OCI-LY7 (cell line): ENCODE data around the gene ANKRD9. TPM values are rescaled to one million over a fixed set of nuclear protein-coding genes. Genes with fewer than 3 reads are reported as not detected.

Experiments used
- BruUV-seq: library from RNA; stranded (reverse); fragments of 400-500 nt; replicated peaks from 2 replicates; lab custom pipeline; 2021; lab: Mats Ljungman, UMichigan
- CTCF ChIA-PET: fragments of 300-600 bp; sonication (Branson Sonifier 250); formaldehyde crosslinking; loops from one replicate; lab custom pipeline; 2022; ENCODE audit warnings: antibody characterized with exemption; ENCODE audit not compliant: unreplicated experiment; lab: Charles Lee
- POLR2A ChIA-PET: fragments of 300-600 bp; sonication (Branson Sonifier 250); formaldehyde crosslinking; loops from one replicate; lab custom pipeline; 2022; ENCODE audit warnings: antibody characterized with exemption; lab: Charles Lee
- DNase-seq: peaks from one replicate; pipeline ENCODE4 v3.0.0-alpha.2; 2015; ENCODE audit warnings: low spot score
- H2AFZ ChIP-seq: fragments of 200-600 bp; sonication (generic), shearing (Covaris generic); 2 replicates; pipeline ENCODE4 v1.6.1; 2014; ENCODE audit warnings: mild to moderate bottlenecking, antibody characterized with exemption, low read length, moderate library complexity
- H3K27ac ChIP-seq: fragments of 200-600 bp; sonication (generic); 2 replicates; pipeline ENCODE4 v1.5.1; 2014; ENCODE audit warnings: mixed run types, low read depth, mild to moderate bottlenecking, moderate library complexity, low read length, inconsistent platforms; ENCODE audit not compliant: poor library complexity, severe bottlenecking
- H3K36me3 ChIP-seq: fragments of 200-600 bp; sonication (generic); 2 replicates; pipeline ENCODE4 v1.6.1; 2014; ENCODE audit warnings: mild to moderate bottlenecking, antibody characterized with exemption, low read length, moderate library complexity, mixed read lengths; ENCODE audit not compliant: insufficient read depth
- H3K4me1 ChIP-seq: fragments of 200-600 bp; sonication (generic); 2 replicates; pipeline ENCODE4 v1.5.1; 2014; ENCODE audit warnings: mild to moderate bottlenecking, low read length; ENCODE audit not compliant: insufficient read depth, poor library complexity, severe bottlenecking
- H3K4me2 ChIP-seq: fragments of 200-600 bp; sonication (generic); 2 replicates; pipeline ENCODE4 v1.6.1; 2014; ENCODE audit warnings: mild to moderate bottlenecking, low read length
- H3K4me3 ChIP-seq: fragments of 200-600 bp; sonication (generic); 2 replicates; pipeline ENCODE4 v1.5.1; 2014; ENCODE audit warnings: mild to moderate bottlenecking, low read depth, low read length; ENCODE audit not compliant: poor library complexity, severe bottlenecking
- H3K79me2 ChIP-seq: fragments of 200-600 bp; sonication (generic); 2 replicates; pipeline ENCODE4 v1.6.1; 2016; ENCODE audit warnings: low read depth, mild to moderate bottlenecking, low read length, moderate library complexity, mixed read lengths; ENCODE audit not compliant: insufficient read depth
- H3K9me2 ChIP-seq: fragments of 200-600 bp; sonication (generic); 2 replicates; pipeline ENCODE4 v1.6.1; 2016; ENCODE audit warnings: mild to moderate bottlenecking, low read length, mixed read lengths; ENCODE audit not compliant: insufficient read depth
- H3K9me3 ChIP-seq: fragments of 200-600 bp; sonication (generic); 2 replicates; pipeline ENCODE4 v1.6.1; 2014; ENCODE audit warnings: mild to moderate bottlenecking, mixed run types, low read length, mixed read lengths
- H4K20me1 ChIP-seq: fragments of 200-600 bp; sonication (generic); 2 replicates; pipeline ENCODE4 v1.6.1; 2014; ENCODE audit warnings: mild to moderate bottlenecking, antibody characterized with exemption, low read length, moderate library complexity, mixed read lengths; ENCODE audit not compliant: insufficient read depth
- EZH2phosphoT487 ChIP-seq: fragments of 200-600 bp; sonication (generic); IDR thresholded peaks from 2 replicates; pipeline ENCODE4 v1.6.1; 2018; ENCODE audit warnings: low read depth, borderline replicate concordance, mild to moderate bottlenecking, mixed run types, antibody characterized with exemption, low read length, moderate library complexity, mixed read lengths
- intact Hi-C: fragments of 100-400 bp; cut with micrococcal nuclease; formaldehyde crosslinking; loops from one replicate; pipeline ENCODE4 v1.10.0; 2022; ENCODE audit not compliant: unreplicated experiment
- total RNA-seq, 2 experiments: library from RNA; depleted of rRNA in 1 of 2; stranded (reverse); fragments of >200 nt in 1 of 2; shearing (Covaris generic) in 1 of 2; gene quantifications; 2 replicates each; pipeline ENCODE4 v1.2.3, GENCODE V29; 2014 to 2022
- TF ChIP-seq, protein P1 (sequence below): fragments of 200-600 bp; sonication (generic); conservative IDR thresholded peaks from 2 replicates; pipeline ENCODE4 v1.5.1; 2014; ENCODE audit warnings: mild to moderate bottlenecking, antibody characterized with exemption, low read length, moderate library complexity, mixed read lengths

Gene ANKRD9
- total RNA-seq, 2 experiments from 2014 or later = 1.2 to 1.9 TPM

DNA sequence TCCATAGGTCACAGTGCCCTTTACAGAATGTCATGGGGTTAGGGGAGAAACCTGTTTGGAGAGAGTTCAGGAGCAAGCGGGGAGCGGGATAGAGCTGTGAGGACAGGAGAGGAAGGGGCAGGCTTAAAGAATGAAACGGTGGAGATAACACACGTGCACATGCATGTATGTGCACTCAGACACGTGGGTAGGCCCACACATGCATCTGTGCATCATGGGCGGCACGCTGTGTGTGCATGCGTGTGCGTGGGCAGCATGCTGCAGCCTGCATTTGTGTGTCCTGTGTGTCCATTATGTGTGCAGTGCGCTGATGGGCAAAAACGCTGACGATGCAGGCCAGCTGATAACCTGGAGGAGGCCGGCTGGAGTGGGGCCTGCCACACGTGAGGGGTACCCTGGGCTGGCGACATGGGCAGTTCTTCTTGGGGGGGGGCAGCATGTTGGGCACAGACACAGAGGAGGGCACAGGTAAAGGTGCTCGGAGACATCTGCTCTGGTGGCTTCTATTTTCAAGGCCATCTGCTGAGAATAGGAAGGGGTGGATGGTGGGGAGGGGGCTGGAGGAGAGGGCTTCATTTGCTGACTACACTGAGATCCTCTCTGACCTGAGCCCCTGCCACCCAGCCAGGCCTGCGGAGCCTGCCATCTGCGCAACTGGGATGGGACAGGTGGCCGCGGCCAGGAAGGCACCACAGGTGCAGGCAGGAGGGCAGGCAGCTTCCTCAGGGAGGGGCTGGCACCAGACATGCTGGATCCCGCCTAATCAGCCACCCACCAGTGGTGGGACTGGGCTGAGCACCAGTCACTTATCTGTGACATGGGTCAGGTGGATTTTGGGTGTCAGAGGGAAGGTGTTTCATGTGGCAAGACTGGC is 4.6 kb upstream of the ANKRD9 start:
- no peaks in the 10 kb centered on the region for H4K20me1 ChIP-seq
- intact Hi-C loops = loop anchor here (10.0 kb wide), 1 partner anchor 149 kb away; the partner anchor contains the start of genes CINP and TECPR2
- H3K9me3 ChIP-seq = no peaks in the 10 kb centered on the region
- H3K4me3 ChIP-seq = no peak overlapping the region
- H3K4me1 ChIP-seq = peaks cover 11% of the 10 kb centered on the region
- no peak for DNase-seq
- no peaks in the 10 kb centered on the region for H3K36me3 ChIP-seq
- H3K4me2 ChIP-seq = no peak overlapping the region
- TF ChIP-seq, protein P1, sequence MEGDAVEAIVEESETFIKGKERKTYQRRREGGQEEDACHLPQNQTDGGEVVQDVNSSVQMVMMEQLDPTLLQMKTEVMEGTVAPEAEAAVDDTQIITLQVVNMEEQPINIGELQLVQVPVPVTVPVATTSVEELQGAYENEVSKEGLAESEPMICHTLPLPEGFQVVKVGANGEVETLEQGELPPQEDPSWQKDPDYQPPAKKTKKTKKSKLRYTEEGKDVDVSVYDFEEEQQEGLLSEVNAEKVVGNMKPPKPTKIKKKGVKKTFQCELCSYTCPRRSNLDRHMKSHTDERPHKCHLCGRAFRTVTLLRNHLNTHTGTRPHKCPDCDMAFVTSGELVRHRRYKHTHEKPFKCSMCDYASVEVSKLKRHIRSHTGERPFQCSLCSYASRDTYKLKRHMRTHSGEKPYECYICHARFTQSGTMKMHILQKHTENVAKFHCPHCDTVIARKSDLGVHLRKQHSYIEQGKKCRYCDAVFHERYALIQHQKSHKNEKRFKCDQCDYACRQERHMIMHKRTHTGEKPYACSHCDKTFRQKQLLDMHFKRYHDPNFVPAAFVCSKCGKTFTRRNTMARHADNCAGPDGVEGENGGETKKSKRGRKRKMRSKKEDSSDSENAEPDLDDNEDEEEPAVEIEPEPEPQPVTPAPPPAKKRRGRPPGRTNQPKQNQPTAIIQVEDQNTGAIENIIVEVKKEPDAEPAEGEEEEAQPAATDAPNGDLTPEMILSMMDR = no peak
- TF ChIP-seq EZH2phosphoT487 = no peak
- H3K27ac ChIP-seq = no peak overlapping the region
- ChIA-PET CTCF (no interaction called here), POLR2A (no interaction called here)
- H3K9me2 ChIP-seq = no peaks in the 10 kb centered on the region
- H2AFZ ChIP-seq = no peak overlapping the region
- no peaks in the 10 kb centered on the region for H3K79me2 ChIP-seq
- no TSS peak for BruUV-seq

DNA sequence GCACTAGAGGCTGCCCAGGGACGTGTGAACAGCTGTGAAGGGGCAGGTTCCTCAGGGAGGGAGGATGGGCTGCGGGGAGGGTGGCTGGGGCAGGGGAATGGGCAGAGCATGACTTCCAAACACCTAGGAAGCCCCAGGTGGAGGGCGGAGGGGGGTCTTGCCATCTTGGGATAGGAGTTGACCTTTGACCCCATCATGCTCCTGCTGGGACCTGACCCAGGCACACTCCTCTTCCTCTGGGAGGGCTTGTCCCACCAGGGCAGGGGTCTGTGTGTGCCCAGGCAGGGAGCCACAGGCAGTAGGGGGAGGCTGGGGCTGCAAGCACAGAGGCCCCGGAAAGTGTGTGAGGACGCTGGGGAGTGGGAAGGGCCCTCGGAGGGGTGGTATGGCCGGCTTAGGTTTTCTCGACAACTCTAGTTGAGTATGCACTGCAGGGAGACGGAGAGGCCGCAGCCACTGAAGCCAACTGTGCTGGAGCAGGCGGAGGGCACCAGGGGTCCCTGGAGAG is 3.3 kb upstream of the ANKRD9 start:
- no peak overlapping the region for H2AFZ ChIP-seq
- no peaks in the 10 kb centered on the region for H3K79me2 ChIP-seq
- no peaks in the 10 kb centered on the region for H3K9me3 ChIP-seq
- H3K27ac ChIP-seq = no peak overlapping the region
- CTCF ChIA-PET = no interaction called here
- intact Hi-C loops = loop anchor here (10.0 kb wide), 1 partner anchor 148 kb away; the partner anchor contains the start of genes CINP and TECPR2
- TF ChIP-seq EZH2phosphoT487 = no peak
- TF ChIP-seq, protein P1 = no peak
- DNase-seq = no peak
- no peak overlapping the region for H3K4me2 ChIP-seq
- H3K36me3 ChIP-seq = no peaks in the 10 kb centered on the region
- BruUV-seq = no TSS peak
- H3K9me2 ChIP-seq = no peaks in the 10 kb centered on the region
- no peaks in the 10 kb centered on the region for H4K20me1 ChIP-seq
- POLR2A ChIA-PET = no interaction called here
- no peak overlapping the region for H3K4me3 ChIP-seq
- peaks cover 11% of the 10 kb centered on the region for H3K4me1 ChIP-seq

DNA sequence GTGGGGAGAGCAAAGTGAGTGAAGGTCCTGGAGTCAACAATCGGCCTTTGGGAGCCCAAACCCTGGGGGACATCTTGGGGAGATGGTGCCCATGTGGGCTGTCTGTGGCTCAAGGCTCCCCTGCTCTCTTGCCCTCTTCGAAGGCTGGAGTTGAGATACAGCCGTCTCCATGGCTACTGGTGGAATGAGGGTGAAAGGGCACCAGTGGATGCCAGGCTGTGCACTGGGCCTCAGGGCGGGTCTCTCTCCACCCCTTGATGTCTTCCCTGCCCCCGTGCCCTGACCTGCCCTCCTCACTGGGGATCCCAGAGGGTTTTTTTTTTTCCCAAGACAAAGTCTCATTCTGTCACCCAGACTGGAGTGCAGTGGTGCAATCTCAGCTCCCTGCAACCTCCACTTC is 2.0 kb upstream of the ANKRD9 start:
- CTCF ChIA-PET = no interaction called here
- H2AFZ ChIP-seq = no peak overlapping the region
- BruUV-seq = no TSS peak
- POLR2A ChIA-PET = interaction anchor here (0.8 kb wide), 1 partner anchor 49 kb away, joined by 3 read pairs; no protein-coding TSS in a partner anchor
- H3K36me3 ChIP-seq = no peaks in the 10 kb centered on the region
- no peaks in the 10 kb centered on the region for H3K9me3 ChIP-seq
- no peaks in the 10 kb centered on the region for H4K20me1 ChIP-seq
- H3K4me2 ChIP-seq = no peak overlapping the region
- H3K4me3 ChIP-seq = no peak overlapping the region
- H3K9me2 ChIP-seq = no peaks in the 10 kb centered on the region
- DNase-seq = no peak
- no peak overlapping the region for H3K27ac ChIP-seq
- intact Hi-C loops = loop anchor here (10.0 kb wide), 1 partner anchor 147 kb away; the partner anchor contains the start of genes CINP and TECPR2
- TF ChIP-seq, protein P1 = no peak
- no peak for TF ChIP-seq EZH2phosphoT487
- no peaks in the 10 kb centered on the region for H3K79me2 ChIP-seq
- H3K4me1 ChIP-seq = peaks cover 11% of the 10 kb centered on the region
